KOPT-K1 (cell line): ENCODE measurements around the gene OR2B3.

Experiments
- H3K27ac ChIP-seq: fragments of 200-600 bp; sonication (generic); 2 replicates; pipeline ENCODE4 v1.5.1; 2016; ENCODE audit warnings: antibody characterized with exemption, mild to moderate bottlenecking, low read depth, low read length; ENCODE audit not compliant: poor library complexity, severe bottlenecking
- H3K36me3 ChIP-seq: fragments of 200-600 bp; sonication (generic); 2 replicates; pipeline ENCODE4 v1.5.1; 2017; ENCODE audit warnings: antibody characterized with exemption, mild to moderate bottlenecking, low read length, moderate library complexity; ENCODE audit not compliant: insufficient read depth
- H3K9me3 ChIP-seq: fragments of 200-600 bp; sonication (generic); 2 replicates; pipeline ENCODE4 v1.5.1; 2017; ENCODE audit warnings: antibody characterized with exemption, low read length, mild to moderate bottlenecking; ENCODE audit not compliant: insufficient read depth, poor library complexity, severe bottlenecking

Gene OR2B3

DNA sequence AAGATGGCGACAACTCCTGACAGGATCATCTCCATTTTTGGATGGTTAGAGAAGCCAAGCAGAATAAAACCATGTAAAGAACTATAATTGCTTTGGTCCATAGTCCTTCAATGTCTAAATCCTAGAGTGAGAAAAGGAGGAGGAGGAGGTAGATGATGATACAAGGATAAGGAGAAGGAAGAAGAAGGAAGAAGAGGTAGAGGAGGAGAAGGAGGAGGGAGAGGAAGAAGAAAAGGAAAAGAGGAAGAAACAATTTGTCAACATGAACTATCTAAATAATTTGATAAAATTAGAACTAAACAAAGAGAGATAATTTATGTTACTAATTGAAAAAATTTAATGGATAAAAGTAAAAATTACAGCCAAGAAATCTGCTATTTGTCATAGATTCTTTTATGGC lies 42.0 kb downstream of the OR2B3 start, which contains the start of gene OR2W1:
Gene OR2W1 (minus strand): TSS at position 101 of the 400 bp plus-strand sequence. CDS start 0 bp downstream, at position 101.
- Histone ChIP-seq H3K27ac (no peak within 1 kb of the TSS), H3K36me3 (no peaks in the 10 kb centered on the region), H3K9me3 (no peaks in the 10 kb centered on the region)
